C4-2B (cell line): ENCODE results near the gene FAM124A.

Source experiments
- ZFX ChIP-seq: fragments of 450-650 bp; IDR thresholded peaks from 2 replicates; pipeline ENCODE4 v1.6.1; 2017
- TF ChIP-seq, protein P1 (sequence below): fragments of 450-650 bp; conservative IDR thresholded peaks from 2 replicates; pipeline ENCODE4 v1.5.1; 2017; ENCODE audit warnings: mild to moderate bottlenecking

DNA sequence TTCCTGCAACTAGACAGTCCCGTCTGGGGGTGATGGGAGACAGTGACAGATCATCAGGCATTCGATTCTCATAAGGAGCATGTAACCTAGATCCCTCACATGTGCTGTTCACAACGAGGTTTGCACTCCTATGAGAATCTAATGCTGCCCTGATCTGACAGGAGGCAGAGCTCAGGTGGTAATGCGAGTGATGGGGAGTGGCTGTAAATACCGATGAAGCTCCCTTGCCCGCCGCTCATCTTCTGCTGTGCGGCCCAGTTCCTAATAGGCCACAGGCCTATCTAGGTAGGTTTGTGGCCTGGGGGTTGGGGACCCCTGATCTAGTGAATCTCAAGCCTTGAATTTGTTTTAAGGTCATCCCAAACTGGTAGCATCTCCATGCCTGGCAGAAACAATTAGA, 27.3 kb upstream of the FAM124A start:
- TF ChIP-seq, protein P1, sequence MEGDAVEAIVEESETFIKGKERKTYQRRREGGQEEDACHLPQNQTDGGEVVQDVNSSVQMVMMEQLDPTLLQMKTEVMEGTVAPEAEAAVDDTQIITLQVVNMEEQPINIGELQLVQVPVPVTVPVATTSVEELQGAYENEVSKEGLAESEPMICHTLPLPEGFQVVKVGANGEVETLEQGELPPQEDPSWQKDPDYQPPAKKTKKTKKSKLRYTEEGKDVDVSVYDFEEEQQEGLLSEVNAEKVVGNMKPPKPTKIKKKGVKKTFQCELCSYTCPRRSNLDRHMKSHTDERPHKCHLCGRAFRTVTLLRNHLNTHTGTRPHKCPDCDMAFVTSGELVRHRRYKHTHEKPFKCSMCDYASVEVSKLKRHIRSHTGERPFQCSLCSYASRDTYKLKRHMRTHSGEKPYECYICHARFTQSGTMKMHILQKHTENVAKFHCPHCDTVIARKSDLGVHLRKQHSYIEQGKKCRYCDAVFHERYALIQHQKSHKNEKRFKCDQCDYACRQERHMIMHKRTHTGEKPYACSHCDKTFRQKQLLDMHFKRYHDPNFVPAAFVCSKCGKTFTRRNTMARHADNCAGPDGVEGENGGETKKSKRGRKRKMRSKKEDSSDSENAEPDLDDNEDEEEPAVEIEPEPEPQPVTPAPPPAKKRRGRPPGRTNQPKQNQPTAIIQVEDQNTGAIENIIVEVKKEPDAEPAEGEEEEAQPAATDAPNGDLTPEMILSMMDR = no peak
- no peak for TF ChIP-seq ZFX
